ENCODE measurements around the gene CAND1.
"Not testable (repeated sequence)": the region's sequence is repeated elsewhere in the genome, so short reads cannot be mapped to it uniquely, and the experiment has no call there.

Gene CAND1

GRCh38 chr12:67284561-67284960 lies 15.4 kb downstream of the CAND1 start:
- DNase-seq: no peak

- DNase-seq: no peak
Measured at GRCh38 chr12:67286257-67286656, 17.1 kb downstream of the CAND1 start.

GRCh38 chr12:67287311-67287710 lies 18.2 kb downstream of the CAND1 start:
- DNase-seq: no peak

GRCh38 chr12:67288561-67288960 lies 19.4 kb downstream of the CAND1 start:
- DNase-seq: no peak

GRCh38 chr12:67290378-67290777 lies 21.2 kb downstream of the CAND1 start:
- DNase-seq: no peak

GRCh38 chr12:67299526-67299925 lies 30.4 kb downstream of the CAND1 start:
- no peak for DNase-seq

GRCh38 chr12:67299926-67300325 lies 30.8 kb downstream of the CAND1 start:
- DNase-seq: peak; percentile 11

GRCh38 chr12:67302162-67302561 lies 33.0 kb downstream of the CAND1 start:
- DNase-seq: no peak

- DNase-seq: no peak
Measured at GRCh38 chr12:67305544-67305943, 36.4 kb downstream of the CAND1 start.

- DNase-seq: no peak
Measured at GRCh38 chr12:67306712-67307111, 37.6 kb downstream of the CAND1 start.

GRCh38 chr12:67315661-67316060 lies 46.5 kb downstream of the CAND1 start:
- no peak for DNase-seq

GRCh38 chr12:67318786-67319185 lies 49.6 kb downstream of the CAND1 start:
- DNase-seq: no peak

- no peak for DNase-seq
Measured at GRCh38 chr12:67319936-67320335, 50.8 kb downstream of the CAND1 start.

GRCh38 chr12:67320614-67321295 lies 51.6 kb downstream of the CAND1 start:
- DNase-seq: no peak

- DNase-seq: peak; percentile 2
Measured at GRCh38 chr12:67322580-67322979, 53.4 kb downstream of the CAND1 start.

GRCh38 chr12:67323007-67323406 lies 53.8 kb downstream of the CAND1 start:
- no peak for DNase-seq

GRCh38 chr12:67326637-67327036 lies 57.5 kb downstream of the CAND1 start:
- DNase-seq: no peak

GRCh38 chr12:67327466-67327865 lies 58.3 kb downstream of the CAND1 start:
- DNase-seq: peak; percentile 52

GRCh38 chr12:67331123-67331522 lies 62.0 kb downstream of the CAND1 start:
- no peak for DNase-seq

GRCh38 chr12:67331828-67332227 lies 62.7 kb downstream of the CAND1 start:
- no peak for DNase-seq

GRCh38 chr12:67333649-67334048 lies 64.5 kb downstream of the CAND1 start:
- no peak for DNase-seq

GRCh38 chr12:67338426-67338825 lies 69.3 kb downstream of the CAND1 start:
- no peak for DNase-seq

- DNase-seq: no peak
Measured at GRCh38 chr12:67339530-67339929, 70.4 kb downstream of the CAND1 start.

- DNase-seq: not testable (repeated sequence)
Measured at GRCh38 chr12:67341086-67341485, 71.9 kb downstream of the CAND1 start.

GRCh38 chr12:67344979-67345710 lies 76.0 kb downstream of the CAND1 start:
- DNase-seq: no peak
